GM10266 (cell line): ENCODE results near the gene IFT43.

Experiments used
- DNase-seq: peaks from one replicate; pipeline ENCODE4 v3.0.0; 2012; ENCODE audit errors: extremely low spot score
- CTCF ChIP-seq: IDR thresholded peaks from 2 replicates; pipeline ENCODE4 v1.5.1; 2012; ENCODE audit warnings: mild to moderate bottlenecking, low read depth; ENCODE audit not compliant: control insufficient read depth, insufficient read depth; ENCODE audit errors: missing control alignments

The IFT43 gene

GRCh38 chr14:75985618-75986438 lies at the start of gene IFT43:
Gene IFT43, plus strand, starts transcription at chr14:75985763. Its CDS starts 24 bp downstream, at chr14:75985787.
- DNase-seq, result peak; percentile 92
- TF ChIP-seq CTCF, result no peak

GRCh38 chr14:75939200-75939599 lies 46.4 kb upstream of the IFT43 start:
- no peak for TF ChIP-seq CTCF

GRCh38 chr14:75941030-75941429 lies 44.5 kb upstream of the IFT43 start:
- no peak for TF ChIP-seq CTCF
- DNase-seq, result no peak

More at GRCh38 chr14:75939200-75939599, 46.4 kb upstream of the IFT43 start:
- DNase-seq, result no peak

GRCh38 chr14:75944607-75945241 lies 40.8 kb upstream of the IFT43 start:
- no peak for TF ChIP-seq CTCF
- DNase-seq, result no peak

GRCh38 chr14:75946785-75947184 lies 38.8 kb upstream of the IFT43 start:
- no peak for DNase-seq
- TF ChIP-seq CTCF, result no peak

GRCh38 chr14:75952489-75952888 lies 33.1 kb upstream of the IFT43 start:
- DNase-seq, result no peak
- TF ChIP-seq CTCF, result no peak

- DNase-seq, result no peak
- no peak for TF ChIP-seq CTCF
These were observed 26.5 kb upstream of the IFT43 start for GRCh38 chr14:75959031-75959430.
